Measurements from ENCODE around the gene RPTOR. TPM values are rescaled to one million over a fixed set of nuclear protein-coding genes. Genes with fewer than 3 reads are reported as not detected.

Gene RPTOR
- total RNA-seq, 1 experiment from 2014 or later, result 58.0 TPM

- no TSS peak for BruUV-seq (replicated peaks)
- H3K9me3 ChIP-seq (ENCODE audit: control insufficient read depth, insufficient read depth, low read depth, low read length), result no peaks in the 10 kb centered on the region
- no peaks in the 10 kb centered on the region for H3K27me3 ChIP-seq (ENCODE audit: control insufficient read depth, insufficient read depth, low read length)
- H3K4me1 ChIP-seq (ENCODE audit: control insufficient read depth, insufficient read depth, low read length), result 0 out of 2 replicates have a peak, but pooled peaks cover 2% of the 10 kb centered on the region
- ChIA-PET POLR2A (no interaction called here), CTCF (no interaction called here)
- ATAC-seq, result no peak
- TF ChIP-seq POLR2AphosphoS5 (IDR thresholded peaks at IDR 0.05; ENCODE audit: low read depth, low read length) (no peak), TCF7L2 (IDR thresholded peaks at IDR 0.05; ENCODE audit: low read depth, low read length) (no peak), CTCF (IDR thresholded peaks at IDR 0.05) (no peak), REST (IDR thresholded peaks at IDR 0.05; ENCODE audit: insufficient read depth in 1 of 2, low read depth in 2 of 2, low read length in 1 of 2) (no peak)
- no peak overlapping the region for H3K27ac ChIP-seq (ENCODE audit: low read length)
- H3K4me3 ChIP-seq (ENCODE audit: low read depth in 2 of 2, low read length in 2 of 2), result no peak overlapping the region
- in situ Hi-C loops (cut with HindIII; ENCODE audit: low pct_unique_long_range_greater_than_20kb, low sequenced_read_pairs), result no loop called here
- intact Hi-C loops (cut with micrococcal nuclease; ENCODE audit: unreplicated experiment), result no loop called here
- no peak for DNase-seq (ENCODE audit: low read depth, low spot score)
- H3K36me3 ChIP-seq (ENCODE audit: control insufficient read depth, insufficient read depth, low read length), result no peaks in the 10 kb centered on the region
Observed at GRCh38 chr17:80876950-80877728, 332.5 kb downstream of the RPTOR start.

- BruUV-seq (replicated peaks), result no TSS peak
- POLR2A ChIA-PET, result no interaction called here
- DNase-seq (ENCODE audit: low read depth, low spot score) (no peak), ATAC-seq (no peak)
- Histone ChIP-seq H3K27me3 (ENCODE audit: control insufficient read depth, insufficient read depth, low read length) (no peaks in the 10 kb centered on the region), H3K36me3 (ENCODE audit: control insufficient read depth, insufficient read depth, low read length) (no peaks in the 10 kb centered on the region), H3K27ac (ENCODE audit: low read length) (no peak overlapping the region), H3K9me3 (ENCODE audit: control insufficient read depth, insufficient read depth, low read depth, low read length) (no peaks in the 10 kb centered on the region), H3K4me1 (ENCODE audit: control insufficient read depth, insufficient read depth, low read length) (0 out of 2 replicates have a peak, but pooled peaks cover 2% of the 10 kb centered on the region), H3K4me3 (ENCODE audit: low read depth in 2 of 2, low read length in 2 of 2) (no peak overlapping the region)
- in situ Hi-C loops (cut with HindIII; ENCODE audit: low pct_unique_long_range_greater_than_20kb, low sequenced_read_pairs), result no loop called here
- CTCF ChIA-PET, result no interaction called here
- TF ChIP-seq SIN3A (IDR thresholded peaks at IDR 0.05; ENCODE audit: borderline replicate concordance, insufficient read depth, low read depth, low read length), result no peak
- TF ChIP-seq REST (IDR thresholded peaks at IDR 0.05; ENCODE audit: insufficient read depth in 1 of 2, low read depth in 2 of 2, low read length in 1 of 2), result no peak
- TF ChIP-seq CTCF (IDR thresholded peaks at IDR 0.05), result no peak
- no peak for TF ChIP-seq POLR2AphosphoS5 (IDR thresholded peaks at IDR 0.05; ENCODE audit: low read depth, low read length)
- no peak for TF ChIP-seq TCF7L2 (IDR thresholded peaks at IDR 0.05; ENCODE audit: low read depth, low read length)
- intact Hi-C loops (cut with micrococcal nuclease; ENCODE audit: unreplicated experiment), result no loop called here
Observed at GRCh38 chr17:80877729-80878303, 333.2 kb downstream of the RPTOR start.
